Activated CD8-positive, alpha-beta T cell treated with anti-CD3 and anti-CD28 coated beads for 36 hours (primary cell): ENCODE measurements around the gene RPL12. TPM values are rescaled to one million over a fixed set of nuclear protein-coding genes. Genes with fewer than 3 reads are reported as not detected.

Experiments used
- ATAC-seq: fragments of 200-7000 bp; cut with Tn5 transposase; one replicate; pipeline ENCODE4 v1.10.0; 2021; ENCODE audit warnings: mild to moderate bottlenecking, moderate library complexity
- CTCF ChIA-PET: fragments of 350-600 bp; sonication (Branson Sonifier 250); formaldehyde crosslinking; loops from one replicate; lab custom pipeline; 2021; ENCODE audit warnings: antibody characterized with exemption; lab: Charles Lee
- POLR2A ChIA-PET: fragments of 350-600 bp; sonication (Branson Sonifier 250); formaldehyde crosslinking; loops from one replicate; lab custom pipeline; 2021; ENCODE audit warnings: antibody characterized with exemption; lab: Charles Lee
- DNase-seq: peaks from one replicate; pipeline ENCODE4 v3.0.0-alpha.2; 2020
- H3K27ac Mint-ChIP-seq: one replicate; pipeline ENCODE4 v1.8.0; 2021; ENCODE audit warnings: mild to moderate bottlenecking, mixed read lengths
- H3K27me3 Mint-ChIP-seq: one replicate; pipeline ENCODE4 v1.8.0; 2021; ENCODE audit warnings: mixed read lengths
- H3K36me3 Mint-ChIP-seq: one replicate; pipeline ENCODE4 v1.8.0; 2021; ENCODE audit warnings: low read depth, mixed read lengths
- H3K4me1 Mint-ChIP-seq: one replicate; pipeline ENCODE4 v1.8.0; 2021; ENCODE audit warnings: low read depth, mixed read lengths
- H3K4me3 Mint-ChIP-seq: one replicate; pipeline ENCODE4 v1.8.0; 2021; ENCODE audit warnings: mild to moderate bottlenecking, moderate library complexity, mixed read lengths
- H3K9me3 Mint-ChIP-seq: one replicate; pipeline ENCODE4 v1.8.0; 2021; ENCODE audit warnings: mixed read lengths
- CTCF ChIP-seq: fragments of 200-600 bp; IDR thresholded peaks from one replicate; pipeline ENCODE4 v1.8.0; 2022; ENCODE audit warnings: antibody characterized with exemption, mild to moderate bottlenecking
- intact Hi-C: fragments of 100-400 bp; cut with micrococcal nuclease; formaldehyde crosslinking; loops from one replicate; pipeline ENCODE4 v1.10.0; 2022
- total RNA-seq, 2 experiments: library from RNA; stranded (reverse); gene quantifications; one replicate each; pipeline ENCODE4 v1.2.3, GENCODE V29; 2021

RPL12 gene
- total RNA-seq, 2 experiments from 2014 or later: 2,353 to 2,364 TPM

DNA sequence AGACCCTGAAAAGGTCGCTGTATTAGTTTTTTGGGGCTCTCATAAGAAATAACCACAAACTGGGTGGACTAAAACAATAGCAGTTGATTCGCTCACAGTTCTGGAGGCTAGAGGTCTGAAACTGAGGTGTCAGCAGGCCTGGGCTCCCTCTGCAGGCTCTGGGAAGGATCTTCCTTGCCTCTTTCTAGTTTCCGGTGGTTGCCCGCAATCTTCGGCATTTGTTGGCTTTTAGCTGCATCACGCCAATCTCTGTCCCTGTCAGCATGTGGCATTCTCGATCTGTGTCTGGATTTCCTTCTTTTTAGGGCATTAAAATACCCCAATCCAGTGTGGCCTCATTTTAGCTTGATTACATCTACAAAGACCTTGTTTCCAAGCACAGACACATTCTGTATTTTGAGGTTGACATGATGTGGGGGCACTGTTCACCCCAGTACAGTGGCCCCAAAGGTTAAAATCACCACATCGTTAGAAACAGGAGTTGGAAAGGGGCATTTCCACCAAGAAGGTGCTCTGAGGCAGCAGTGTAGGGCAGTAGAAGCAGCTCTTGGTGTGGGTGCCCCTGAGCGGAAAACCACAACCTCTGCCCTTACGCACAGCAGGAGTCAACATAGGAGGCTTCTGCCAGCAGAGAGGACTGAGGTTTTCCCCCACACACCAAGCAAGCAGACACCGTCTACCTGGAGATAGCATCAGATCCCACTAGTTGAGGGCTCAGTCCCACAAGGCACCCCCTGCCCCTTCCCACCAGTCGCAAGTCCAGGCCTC, 13.5 kb downstream of the RPL12 start:
- Mint-ChIP-seq H3K4me3 (no peak overlapping the region), H3K27me3 (no peaks in the 10 kb centered on the region)
- peak; percentile 54 for DNase-seq

DNA sequence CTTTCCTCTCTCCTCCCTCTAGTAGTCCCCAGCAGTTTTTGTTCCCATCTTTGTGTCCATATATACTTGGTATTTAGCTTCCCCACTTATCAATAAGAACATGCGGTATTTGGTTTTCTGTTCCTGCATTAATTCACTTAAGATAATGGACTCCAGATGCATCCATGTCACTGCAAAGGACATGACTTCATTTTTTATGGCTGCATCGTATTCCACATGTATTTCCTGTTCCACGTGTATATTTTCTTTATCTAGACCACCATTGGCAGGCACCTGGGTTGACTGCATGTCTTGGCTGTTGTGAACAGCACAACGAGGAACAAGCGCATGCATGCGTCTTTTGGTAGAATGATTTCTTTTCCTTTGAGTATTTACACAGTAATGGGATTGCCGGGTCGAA, 20.8 kb downstream of the RPL12 start:
- TF ChIP-seq CTCF: no peak
- Mint-ChIP-seq H3K9me3 (no peaks in the 10 kb centered on the region), H3K4me3 (no peak overlapping the region), H3K4me1 (peaks cover 32% of the 10 kb centered on the region), H3K36me3 (peaks cover 64% of the 10 kb centered on the region), H3K27me3 (no peaks in the 10 kb centered on the region), H3K27ac (no peak overlapping the region)
- CTCF ChIA-PET: no interaction called here
- intact Hi-C loops: no loop called here
- ATAC-seq (no peak), DNase-seq (no peak)
- POLR2A ChIA-PET: interaction anchor here (0.6 to 2.8 kb wide), 3 partner anchors 14 to 245 kb away, joined by 3 to 13 read pairs (median 3); no protein-coding TSS in a partner anchor

More for the DNA sequence above, 13.5 kb downstream of the RPL12 start:
- ChIA-PET CTCF (interaction anchor here (1.3 kb wide), 1 partner anchor 17 kb away, joined by 3 read pairs; no protein-coding TSS in a partner anchor), POLR2A (interaction anchor here (0.9 to 5.4 kb wide), 4 partner anchors 10 to 13 kb away, joined by 3 to 40 read pairs (median 12); partner anchors contain the start of genes LRSAM1 and RPL12)
- peaks cover 72% of the 10 kb centered on the region for H3K36me3 Mint-ChIP-seq
- intact Hi-C loops: no loop called here
- peak overlapping the region; percentile 72 for H3K27ac Mint-ChIP-seq
- peaks cover 16% of the 10 kb centered on the region for H3K4me1 Mint-ChIP-seq
- ATAC-seq: peak; percentile 86
- no peak for TF ChIP-seq CTCF
- no peaks in the 10 kb centered on the region for H3K9me3 Mint-ChIP-seq

DNA sequence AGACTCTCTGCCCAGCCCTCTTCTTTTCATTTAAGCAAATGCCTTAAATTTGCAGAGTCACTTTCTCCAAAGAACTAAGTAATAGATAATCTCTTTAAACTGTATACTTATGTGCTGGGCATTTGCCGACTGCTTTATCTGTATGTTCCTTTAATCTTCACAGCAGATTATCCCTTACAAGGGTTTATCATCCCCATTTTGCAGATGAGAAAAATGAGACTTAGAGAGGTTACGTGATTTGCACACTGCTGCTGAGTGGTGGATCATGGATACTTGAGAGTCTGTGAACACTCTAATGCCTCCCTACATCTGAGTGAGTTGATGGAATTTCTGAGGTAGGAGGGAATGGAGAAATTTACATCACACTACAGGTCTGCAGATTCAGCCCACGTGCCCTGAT, 22.9 kb downstream of the RPL12 start:
- Mint-ChIP-seq H3K4me3 (no peak overlapping the region), H3K27me3 (no peaks in the 10 kb centered on the region), H3K27ac (no peak overlapping the region), H3K9me3 (no peaks in the 10 kb centered on the region), H3K4me1 (peaks cover 37% of the 10 kb centered on the region), H3K36me3 (peaks cover 46% of the 10 kb centered on the region)
- DNase-seq (no peak), ATAC-seq (no peak)
- no peak for TF ChIP-seq CTCF
- ChIA-PET CTCF (no interaction called here), POLR2A (interaction anchor here (1.3 to 2.8 kb wide), 2 partner anchors 10 to 19 kb away, joined by 3 to 13 read pairs; no protein-coding TSS in a partner anchor)
- intact Hi-C loops: no loop called here

DNA sequence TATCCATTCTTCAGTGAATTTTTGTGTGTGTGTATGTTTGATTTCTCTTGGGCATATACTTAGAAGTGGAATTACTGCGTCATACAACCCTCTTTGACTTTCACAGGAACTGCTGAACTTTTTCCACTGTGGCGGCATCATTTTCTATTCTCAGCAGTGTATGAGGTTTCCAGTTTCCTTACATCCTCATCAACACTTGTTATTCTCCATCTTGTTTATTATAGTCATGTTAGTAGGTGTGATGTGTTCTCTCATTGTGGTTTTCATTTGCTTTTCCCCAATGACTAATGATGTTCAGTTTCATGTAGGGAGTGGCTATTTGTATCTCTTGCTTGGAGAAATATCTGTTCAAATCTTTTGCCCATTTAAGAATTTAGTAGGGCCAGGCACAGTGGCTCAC, 24.4 kb downstream of the RPL12 start:
- Mint-ChIP-seq H3K4me1 (peaks cover 47% of the 10 kb centered on the region), H3K27me3 (no peaks in the 10 kb centered on the region), H3K4me3 (peak overlapping the region; percentile 98), H3K36me3 (peaks cover 38% of the 10 kb centered on the region), H3K9me3 (no peaks in the 10 kb centered on the region), H3K27ac (peak overlapping the region; percentile 96)
- ChIA-PET POLR2A (no interaction called here), CTCF (no interaction called here)
- no peak for TF ChIP-seq CTCF
- peak; percentile 81 for DNase-seq
- peak; percentile 64 for ATAC-seq
- intact Hi-C loops: no loop called here

- DNase-seq (peak; percentile 58), ATAC-seq (peak; percentile 29)
- no peak for TF ChIP-seq CTCF
- Mint-ChIP-seq H3K9me3 (no peaks in the 10 kb centered on the region), H3K36me3 (peaks cover 22% of the 10 kb centered on the region), H3K4me3 (peak overlapping the region; percentile 98), H3K27ac (peak overlapping the region; percentile 96), H3K27me3 (no peaks in the 10 kb centered on the region), H3K4me1 (peaks cover 44% of the 10 kb centered on the region)
- intact Hi-C loops: no loop called here
- ChIA-PET POLR2A (interaction anchor here (0.7 to 4.3 kb wide), 12 partner anchors 9 to 243 kb away, joined by 3 to 52 read pairs (median 4); partner anchors contain the start of genes LRSAM1, RPL12 and SLC2A8), CTCF (interaction anchor here (0.8 to 2.0 kb wide), 3 partner anchors 25 to 36 kb away, joined by 3 to 6 read pairs (median 5); partner anchors contain the start of gene SLC2A8)
Observed at GRCh38 chr9:127424676-127424999, 26.6 kb downstream of the RPL12 start.
